HFFc6 (cell line): ENCODE results near the gene MRC1. TPM values are rescaled to one million over a fixed set of nuclear protein-coding genes. Genes with fewer than 3 reads are reported as not detected.

ENCODE experiments used
- DNase-seq: peaks from one replicate; pipeline ENCODE4 v3.0.0-alpha.2; 2018
- H3K27ac Mint-ChIP-seq: 2 replicates; pipeline ENCODE4 v1.8.0; 2020; ENCODE audit warnings: mild to moderate bottlenecking, mixed read lengths
- H3K27me3 Mint-ChIP-seq: 2 replicates; pipeline ENCODE4 v1.8.0; 2021; ENCODE audit warnings: mild to moderate bottlenecking, moderate library complexity, mixed read lengths; ENCODE audit not compliant: insufficient read depth
- H3K36me3 Mint-ChIP-seq: 2 replicates; pipeline ENCODE4 v1.8.0; 2021; ENCODE audit warnings: low read depth, mixed read lengths
- H3K4me1 Mint-ChIP-seq: 2 replicates; pipeline ENCODE4 v1.8.0; 2020; ENCODE audit warnings: low read depth, mixed read lengths
- H3K4me3 Mint-ChIP-seq: 2 replicates; pipeline ENCODE4 v1.8.0; 2020; ENCODE audit warnings: mild to moderate bottlenecking, moderate library complexity, mixed read lengths
- H3K9me3 Mint-ChIP-seq: 2 replicates; pipeline ENCODE4 v1.8.0; 2020; ENCODE audit warnings: mild to moderate bottlenecking, mixed read lengths
- total RNA-seq, 6 experiments: library from RNA; stranded (reverse); fragmentation: NEBNext Ultra II Directional; extraction: Animal tissue kit (Norgen Biotek cat#: 25700); gene quantifications; 2 replicates in 1 of 6; 3 replicates in 5 of 6; pipeline ENCODE4 v1.2.3, GENCODE V29; 2021
- TF ChIP-seq, protein P1 (sequence below): fragments of 200-600 bp; sonication (generic); IDR thresholded peaks from 2 replicates; pipeline ENCODE4 v1.5.0; 2021; ENCODE audit warnings: antibody characterized with exemption, mild to moderate bottlenecking

MRC1 gene
- total RNA-seq, 6 experiments from 2014 or later = 0.02 to 0.06 TPM; not detected in 4

DNA sequence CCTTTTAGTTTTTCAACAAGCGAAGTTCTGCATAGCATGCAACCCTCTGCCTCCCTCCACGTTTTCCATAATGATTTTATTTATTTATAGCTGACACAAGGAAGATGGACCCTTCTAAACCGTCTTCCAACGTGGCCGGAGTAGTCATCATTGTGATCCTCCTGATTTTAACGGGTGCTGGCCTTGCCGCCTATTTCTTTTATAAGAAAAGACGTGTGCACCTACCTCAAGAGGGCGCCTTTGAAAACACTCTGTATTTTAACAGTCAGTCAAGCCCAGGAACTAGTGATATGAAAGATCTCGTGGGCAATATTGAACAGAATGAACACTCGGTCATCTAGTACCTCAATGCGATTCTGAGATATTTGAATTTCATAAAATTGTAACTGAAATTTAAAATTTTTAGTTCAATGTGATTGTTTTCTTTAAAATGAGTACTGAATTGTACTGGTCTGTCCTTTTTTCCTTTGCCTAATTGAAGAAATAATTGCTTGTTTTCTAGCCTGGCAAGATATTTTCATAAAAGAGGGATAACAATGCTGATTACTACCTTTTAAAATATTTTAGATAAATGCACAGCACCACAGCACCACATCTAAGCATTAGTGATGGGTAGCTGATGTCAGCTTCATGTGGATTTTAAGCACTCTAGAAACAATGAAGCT, 101.1 kb downstream of the MRC1 start:
- peak; percentile 60 for DNase-seq
- Mint-ChIP-seq H3K9me3 (no peaks in the 10 kb centered on the region), H3K27me3 (peaks cover 13% of the 10 kb centered on the region), H3K4me3 (no peak overlapping the region), H3K4me1 (peaks cover 9% of the 10 kb centered on the region), H3K36me3 (no peaks in the 10 kb centered on the region), H3K27ac (no peak overlapping the region)
- TF ChIP-seq, protein P1, sequence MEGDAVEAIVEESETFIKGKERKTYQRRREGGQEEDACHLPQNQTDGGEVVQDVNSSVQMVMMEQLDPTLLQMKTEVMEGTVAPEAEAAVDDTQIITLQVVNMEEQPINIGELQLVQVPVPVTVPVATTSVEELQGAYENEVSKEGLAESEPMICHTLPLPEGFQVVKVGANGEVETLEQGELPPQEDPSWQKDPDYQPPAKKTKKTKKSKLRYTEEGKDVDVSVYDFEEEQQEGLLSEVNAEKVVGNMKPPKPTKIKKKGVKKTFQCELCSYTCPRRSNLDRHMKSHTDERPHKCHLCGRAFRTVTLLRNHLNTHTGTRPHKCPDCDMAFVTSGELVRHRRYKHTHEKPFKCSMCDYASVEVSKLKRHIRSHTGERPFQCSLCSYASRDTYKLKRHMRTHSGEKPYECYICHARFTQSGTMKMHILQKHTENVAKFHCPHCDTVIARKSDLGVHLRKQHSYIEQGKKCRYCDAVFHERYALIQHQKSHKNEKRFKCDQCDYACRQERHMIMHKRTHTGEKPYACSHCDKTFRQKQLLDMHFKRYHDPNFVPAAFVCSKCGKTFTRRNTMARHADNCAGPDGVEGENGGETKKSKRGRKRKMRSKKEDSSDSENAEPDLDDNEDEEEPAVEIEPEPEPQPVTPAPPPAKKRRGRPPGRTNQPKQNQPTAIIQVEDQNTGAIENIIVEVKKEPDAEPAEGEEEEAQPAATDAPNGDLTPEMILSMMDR = peak; percentile 84

- no peak for DNase-seq
- Mint-ChIP-seq H3K4me3 (no peak overlapping the region), H3K36me3 (no peaks in the 10 kb centered on the region), H3K4me1 (peaks cover 4% of the 10 kb centered on the region; the same call in 1 of the 2 replicates), H3K27me3 (peaks cover 12% of the 10 kb centered on the region), H3K9me3 (no peaks in the 10 kb centered on the region), H3K27ac (no peak overlapping the region)
- TF ChIP-seq, protein P1 = no peak
These were observed 103.6 kb downstream of the MRC1 start for GRCh38 chr10:17912754-17913153.

- Mint-ChIP-seq H3K4me1 (peaks cover 4% of the 10 kb centered on the region; the same call in 1 of the 2 replicates), H3K4me3 (no peak overlapping the region), H3K9me3 (no peaks in the 10 kb centered on the region), H3K27ac (no peak overlapping the region), H3K36me3 (no peaks in the 10 kb centered on the region), H3K27me3 (peaks cover 7% of the 10 kb centered on the region)
- no peak for DNase-seq
- TF ChIP-seq, protein P1 = no peak
These were observed 104.5 kb downstream of the MRC1 start for GRCh38 chr10:17913604-17914003.

DNA sequence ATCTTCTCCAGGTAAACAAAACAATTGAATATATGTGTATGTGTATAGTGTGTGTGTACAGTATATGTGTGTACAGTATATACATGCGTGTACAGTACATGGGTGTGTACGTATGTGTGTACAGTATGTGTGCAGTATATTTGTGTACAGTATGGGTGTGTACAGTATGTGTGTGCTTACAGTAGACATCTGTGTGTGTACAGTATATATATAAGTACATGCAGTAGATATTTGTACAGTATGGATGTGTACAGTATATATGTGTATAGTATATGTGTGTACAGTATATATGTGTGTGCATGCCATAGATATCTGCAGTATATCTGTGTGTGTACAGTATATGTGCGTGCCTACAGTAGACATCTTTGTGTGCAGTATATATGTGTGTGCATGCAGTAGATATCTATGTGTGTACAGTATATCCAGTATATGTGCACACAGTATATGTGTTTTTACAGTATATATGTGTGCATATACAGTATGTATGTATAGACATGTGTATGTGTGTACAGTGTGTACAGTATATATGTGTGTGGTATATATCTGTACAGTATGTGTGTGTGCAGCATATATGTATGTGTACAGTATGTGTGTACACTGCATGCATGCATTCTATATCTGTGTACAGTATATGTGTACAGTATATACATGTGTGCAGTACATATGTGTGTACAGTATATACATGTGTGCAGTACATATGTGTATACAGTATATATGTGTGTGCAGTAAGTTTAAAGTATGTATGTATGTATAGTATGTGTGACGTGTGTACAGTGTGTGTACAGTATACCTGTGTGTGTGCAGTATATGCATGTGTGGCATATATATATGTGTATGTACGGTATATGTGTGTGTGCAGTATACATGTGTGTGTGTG, 105.3 kb downstream of the MRC1 start:
- no peak for DNase-seq
- peaks cover 4% of the 10 kb centered on the region; the same call in 1 of the 2 replicates for H3K4me1 Mint-ChIP-seq
- H3K4me3 Mint-ChIP-seq = no peak overlapping the region
- no peaks in the 10 kb centered on the region for H3K36me3 Mint-ChIP-seq
- no peak overlapping the region for H3K27ac Mint-ChIP-seq
- peaks cover 7% of the 10 kb centered on the region for H3K27me3 Mint-ChIP-seq
- TF ChIP-seq, protein P1 = no peak
- H3K9me3 Mint-ChIP-seq = no peaks in the 10 kb centered on the region

DNA sequence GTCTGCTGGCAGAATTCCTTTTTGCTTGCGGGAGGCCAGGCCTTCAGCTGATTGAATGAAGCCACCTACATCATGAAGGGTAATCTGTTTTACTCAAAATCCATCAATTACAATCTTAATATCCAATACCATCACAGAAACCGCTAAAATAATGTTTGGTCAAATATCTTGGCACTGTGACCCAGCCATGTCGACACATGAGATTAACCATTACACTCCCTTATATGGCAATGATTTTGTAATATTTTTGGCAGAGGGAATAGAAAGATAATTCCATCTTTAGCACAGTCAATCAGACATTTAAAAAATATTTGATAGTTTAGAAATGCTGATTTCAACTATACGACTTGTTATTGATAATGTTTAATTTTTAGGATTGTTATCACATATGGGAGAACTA, 106.0 kb downstream of the MRC1 start:
- peaks cover 7% of the 10 kb centered on the region for H3K27me3 Mint-ChIP-seq
- DNase-seq = no peak
- H3K4me1 Mint-ChIP-seq = peaks cover 2% of the 10 kb centered on the region; the same call in 1 of the 2 replicates
- H3K9me3 Mint-ChIP-seq = no peaks in the 10 kb centered on the region
- TF ChIP-seq, protein P1 = no peak
- no peaks in the 10 kb centered on the region for H3K36me3 Mint-ChIP-seq
- H3K4me3 Mint-ChIP-seq = no peak overlapping the region
- no peak overlapping the region for H3K27ac Mint-ChIP-seq
